GM12872 (cell line): ENCODE data around the gene GPD2.

Source experiments
- CTCF ChIP-seq: IDR thresholded peaks from 3 replicates; pipeline ENCODE4 v1.5.1; 2011; ENCODE audit warnings: low read depth, mild to moderate bottlenecking, low read length, moderate library complexity; ENCODE audit not compliant: insufficient read depth

Gene GPD2

GRCh38 chr2:156562124-156562523 lies 125.9 kb downstream of the GPD2 start:
- no peak for TF ChIP-seq CTCF

- TF ChIP-seq CTCF = no peak
Observed at GRCh38 chr2:156563994-156564753, 128.0 kb downstream of the GPD2 start.

- no peak for TF ChIP-seq CTCF
Observed at GRCh38 chr2:156565066-156565710, 129.0 kb downstream of the GPD2 start.

- no peak for TF ChIP-seq CTCF
Observed at GRCh38 chr2:156573710-156574109, 137.5 kb downstream of the GPD2 start.

- TF ChIP-seq CTCF = no peak
Observed at GRCh38 chr2:156574112-156574511, 137.9 kb downstream of the GPD2 start.

GRCh38 chr2:156576005-156576404 lies 139.8 kb downstream of the GPD2 start:
- no peak for TF ChIP-seq CTCF

- TF ChIP-seq CTCF = no peak
Observed at GRCh38 chr2:156580501-156580900, 144.3 kb downstream of the GPD2 start.
